Inflammatory macrophage treated with lipopolysaccharide for 1 hour (primary cell): ENCODE measurements around the gene NES.

Experiments used
- DNase-seq, 2 donors: peaks; one replicate each; pipeline ENCODE4 v3.0.0-alpha.2; 2020 to 2022

Gene NES

GRCh38 chr1:156703336-156703735, 26.1 kb upstream of the NES start:
- no peak for DNase-seq

GRCh38 chr1:156700736-156701531, 23.7 kb upstream of the NES start:
- no peak for DNase-seq

GRCh38 chr1:156698995-156699394, 21.8 kb upstream of the NES start:
- DNase-seq: peak; percentile 44 to 80

- no peak for DNase-seq
These were observed 20.3 kb upstream of the NES start for GRCh38 chr1:156697481-156697880.

GRCh38 chr1:156696755-156697154, 19.5 kb upstream of the NES start:
- no peak for DNase-seq

GRCh38 chr1:156694690-156694962, 17.4 kb upstream of the NES start:
- DNase-seq: no peak

- peak in 1 of 2 donors; percentile 45 for DNase-seq
These were observed 16.9 kb upstream of the NES start for GRCh38 chr1:156693848-156694689.

GRCh38 chr1:156692925-156693847, 16.0 kb upstream of the NES start:
- no peak for DNase-seq

GRCh38 chr1:156692441-156692924, 15.3 kb upstream of the NES start:
- no peak for DNase-seq

- DNase-seq: peak; percentile 64 to 88
These were observed 14.6 kb upstream of the NES start for GRCh38 chr1:156691665-156692440.

- no peak for DNase-seq
These were observed 14.0 kb upstream of the NES start for GRCh38 chr1:156691191-156691590.

- peak in 1 of 2 donors; percentile 61 for DNase-seq
These were observed 13.4 kb upstream of the NES start for GRCh38 chr1:156690675-156691036.

- peak; percentile 25 to 60 for DNase-seq
These were observed 12.9 kb upstream of the NES start for GRCh38 chr1:156689953-156690674.

GRCh38 chr1:156689035-156689952, 12.1 kb upstream of the NES start:
- peak; percentile 68 to 86 for DNase-seq

- DNase-seq: no peak
These were observed 7.1 kb upstream of the NES start for GRCh38 chr1:156684227-156684782.

- no peak for DNase-seq
These were observed 5.1 kb upstream of the NES start for GRCh38 chr1:156682166-156682890.

- DNase-seq: no peak
These were observed 4.2 kb upstream of the NES start for GRCh38 chr1:156681196-156681960.

GRCh38 chr1:156680056-156680455, 2.8 kb upstream of the NES start:
- DNase-seq: no peak
